ENCODE data around the gene TNFRSF9.
"Not testable (repeated sequence)": the region's sequence is repeated elsewhere in the genome, so short reads cannot be mapped to it uniquely, and the experiment has no call there.

TNFRSF9 gene

GRCh38 chr1:7960165-7960564 lies 19.5 kb upstream of the TNFRSF9 start:
- DNase-seq = no peak

GRCh38 chr1:7956218-7957032 lies 15.8 kb upstream of the TNFRSF9 start:
- no peak for DNase-seq

GRCh38 chr1:7954683-7955082 lies 14.0 kb upstream of the TNFRSF9 start:
- no peak for DNase-seq

GRCh38 chr1:7953850-7954609 lies 13.4 kb upstream of the TNFRSF9 start:
- peak; percentile 94 for DNase-seq

- not testable (repeated sequence) for DNase-seq
Observed at GRCh38 chr1:7952791-7953190, 12.2 kb upstream of the TNFRSF9 start.

- no peak for DNase-seq
Observed at GRCh38 chr1:7948960-7949359, 8.3 kb upstream of the TNFRSF9 start.

GRCh38 chr1:7943251-7943650 lies 2.6 kb upstream of the TNFRSF9 start:
- DNase-seq = no peak

- no peak for DNase-seq
Observed at GRCh38 chr1:7942214-7942921, 1.7 kb upstream of the TNFRSF9 start.

GRCh38 chr1:7941437-7941793 lies 776 bp upstream of the TNFRSF9 start:
- DNase-seq = no peak

GRCh38 chr1:7940034-7940433 lies 605 bp downstream of the TNFRSF9 start:
- no peak for DNase-seq

- no peak for DNase-seq
Observed at GRCh38 chr1:7938070-7938469, 2.6 kb downstream of the TNFRSF9 start.

- no peak for DNase-seq
Observed at GRCh38 chr1:7932524-7933138, 8.0 kb downstream of the TNFRSF9 start.

- no peak for DNase-seq
Observed at GRCh38 chr1:7931446-7931812, 9.2 kb downstream of the TNFRSF9 start.

GRCh38 chr1:7930645-7931445 lies 9.8 kb downstream of the TNFRSF9 start:
- DNase-seq = no peak

- DNase-seq = no peak
Observed at GRCh38 chr1:7929637-7930036, 11.0 kb downstream of the TNFRSF9 start.

GRCh38 chr1:7928247-7928646 lies 12.4 kb downstream of the TNFRSF9 start:
- DNase-seq = no peak

GRCh38 chr1:7927061-7927460 lies 13.6 kb downstream of the TNFRSF9 start:
- DNase-seq = not testable (repeated sequence)

- DNase-seq = no peak
Observed at GRCh38 chr1:7922301-7922700, 18.3 kb downstream of the TNFRSF9 start.

GRCh38 chr1:7921796-7922195 lies 18.8 kb downstream of the TNFRSF9 start:
- no peak for DNase-seq

- DNase-seq = no peak
Observed at GRCh38 chr1:7919880-7920279, 20.8 kb downstream of the TNFRSF9 start.

GRCh38 chr1:7917971-7918370 lies 22.7 kb downstream of the TNFRSF9 start:
- not testable (repeated sequence) for DNase-seq

- DNase-seq = no peak
Observed at GRCh38 chr1:7916501-7916830, 24.2 kb downstream of the TNFRSF9 start.

Measured in NCI-H1105 (cell line).